GM19452 (cell line): ENCODE data around the gene GSG1L2.
"Not testable (repeated sequence)": the region's sequence is repeated elsewhere in the genome, so short reads cannot be mapped to it uniquely, and the experiment has no call there.

Experiments used
- ATAC-seq: cut with Tn5 transposase; IDR thresholded peaks from one replicate; pipeline ENCODE4 v1.9.1; 2021; ENCODE audit not compliant: unreplicated experiment

Gene GSG1L2

GRCh38 chr17:9790889-9791876 is 30.7 kb downstream of the GSG1L2 start, which contains the start of gene DHRS7C:
Gene DHRS7C, minus strand, starts transcription at chr17:9791592. Its CDS starts 308 bp downstream, at chr17:9791284.
- no peak for ATAC-seq

GRCh38 chr17:9790316-9790715 is 31.6 kb downstream of the GSG1L2 start:
- ATAC-seq, result no peak

GRCh38 chr17:9788601-9789000 is 33.3 kb downstream of the GSG1L2 start:
- ATAC-seq, result no peak

GRCh38 chr17:9784544-9784943 is 37.3 kb downstream of the GSG1L2 start:
- no peak for ATAC-seq

GRCh38 chr17:9783465-9783864 is 38.4 kb downstream of the GSG1L2 start:
- ATAC-seq, result not testable (repeated sequence)

GRCh38 chr17:9783050-9783449 is 38.8 kb downstream of the GSG1L2 start:
- ATAC-seq, result no peak

GRCh38 chr17:9780552-9780951 is 41.3 kb downstream of the GSG1L2 start:
- ATAC-seq, result no peak

- no peak for ATAC-seq
Measured at GRCh38 chr17:9776911-9777310, 45.0 kb downstream of the GSG1L2 start.

GRCh38 chr17:9772658-9773057 is 49.2 kb downstream of the GSG1L2 start:
- ATAC-seq, result no peak

GRCh38 chr17:9771465-9771864 is 50.4 kb downstream of the GSG1L2 start:
- no peak for ATAC-seq

GRCh38 chr17:9769036-9769695 is 52.7 kb downstream of the GSG1L2 start:
- no peak for ATAC-seq

GRCh38 chr17:9768381-9768934 is 53.4 kb downstream of the GSG1L2 start:
- ATAC-seq, result no peak

GRCh38 chr17:9767432-9767991 is 54.4 kb downstream of the GSG1L2 start:
- no peak for ATAC-seq

GRCh38 chr17:9766970-9767369 is 54.9 kb downstream of the GSG1L2 start:
- ATAC-seq, result no peak

GRCh38 chr17:9765322-9765721 is 56.6 kb downstream of the GSG1L2 start:
- no peak for ATAC-seq

- no peak for ATAC-seq
Measured at GRCh38 chr17:9763643-9764042, 58.2 kb downstream of the GSG1L2 start.

- no peak for ATAC-seq
Measured at GRCh38 chr17:9760266-9760665, 61.6 kb downstream of the GSG1L2 start.

GRCh38 chr17:9755083-9755482 is 66.8 kb downstream of the GSG1L2 start:
- ATAC-seq, result no peak
